H9 (cell line): Measurements from ENCODE around the gene PLIN4. TPM values are rescaled to one million over a fixed set of nuclear protein-coding genes. Genes with fewer than 3 reads are reported as not detected.
A peak's percentile ranks its signal among the peaks of the same experiment; 100 is the strongest.

ENCODE experiments used
- DNase-seq: peaks from one replicate; pipeline ENCODE4 v3.0.0-alpha.2; 2017
- H2AFZ ChIP-seq: one replicate; pipeline ENCODE4 v1.6.1; 2013; ENCODE audit warnings: mild to moderate bottlenecking, low read length, control low read depth, moderate library complexity
- H2AK5ac ChIP-seq: 2 replicates; pipeline ENCODE4 v1.6.1; 2013; ENCODE audit warnings: low read length, control low read depth, mixed read lengths; ENCODE audit not compliant: insufficient read length
- H2BK120ac ChIP-seq: one replicate; pipeline ENCODE4 v1.6.1; 2013; ENCODE audit warnings: low read depth, mild to moderate bottlenecking, low read length, control low read depth, inconsistent platforms; ENCODE audit not compliant: poor library complexity, severe bottlenecking
- H2BK12ac ChIP-seq: 2 replicates; pipeline ENCODE4 v1.6.1; 2013; ENCODE audit warnings: low read length, control low read depth, mixed read lengths, low read depth; ENCODE audit not compliant: insufficient read length
- H2BK15ac ChIP-seq: 2 replicates; pipeline ENCODE4 v1.6.1; 2013; ENCODE audit warnings: low read depth, low read length, control low read depth
- H2BK20ac ChIP-seq: one replicate; pipeline ENCODE4 v1.6.1; 2013; ENCODE audit warnings: low read depth, mild to moderate bottlenecking, low read length, control low read depth, inconsistent platforms; ENCODE audit not compliant: poor library complexity, severe bottlenecking
- H2BK5ac ChIP-seq: 2 replicates; pipeline ENCODE4 v1.6.1; 2013; ENCODE audit warnings: low read length, control low read depth, mixed read lengths; ENCODE audit not compliant: insufficient read length
- H3K14ac ChIP-seq: 2 replicates; pipeline ENCODE4 v1.6.1; 2013; ENCODE audit warnings: low read length, control low read depth; ENCODE audit not compliant: insufficient read depth
- H3K18ac ChIP-seq: 2 replicates; pipeline ENCODE4 v1.6.1; 2013; ENCODE audit warnings: low read depth, mild to moderate bottlenecking, mixed read lengths, low read length, control low read depth; ENCODE audit not compliant: insufficient read length
- H3K23ac ChIP-seq: 2 replicates; pipeline ENCODE4 v1.6.1; 2013; ENCODE audit warnings: low read length, control low read depth, mixed read lengths, low read depth; ENCODE audit not compliant: insufficient read length
- H3K23me2 ChIP-seq: 2 replicates; pipeline ENCODE4 v1.6.1; 2013; ENCODE audit warnings: low read depth, mild to moderate bottlenecking, mixed read lengths, low read length, control low read depth; ENCODE audit not compliant: insufficient read length, poor library complexity, severe bottlenecking
- H3K27ac ChIP-seq: 2 replicates; pipeline ENCODE4 v1.5.1; 2013; ENCODE audit warnings: low read length, control low read depth, mixed read lengths, low read depth; ENCODE audit not compliant: insufficient read length
- H3K27me3 ChIP-seq: 2 replicates; pipeline ENCODE4 v1.6.1; 2013; ENCODE audit warnings: low read length, control low read depth, inconsistent platforms; ENCODE audit not compliant: insufficient read depth
- H3K4ac ChIP-seq: 2 replicates; pipeline ENCODE4 v1.6.1; 2013; ENCODE audit warnings: low read depth, mild to moderate bottlenecking, control low read depth, inconsistent platforms, low read length, moderate library complexity
- H3K4me1 ChIP-seq: 2 replicates; pipeline ENCODE4 v1.6.1; 2013; ENCODE audit warnings: low read length, control low read depth, inconsistent platforms; ENCODE audit not compliant: insufficient read depth
- H3K4me2 ChIP-seq: 2 replicates; pipeline ENCODE4 v1.6.1; 2013; ENCODE audit warnings: low read length, control low read depth, mixed read lengths; ENCODE audit not compliant: insufficient read length, insufficient read depth
- H3K56ac ChIP-seq: 2 replicates; pipeline ENCODE4 v1.6.1; 2013; ENCODE audit warnings: low read depth, mild to moderate bottlenecking, mixed read lengths, low read length, control low read depth; ENCODE audit not compliant: insufficient read length
- H3K79me1 ChIP-seq: 2 replicates; pipeline ENCODE4 v1.6.1; 2013; ENCODE audit warnings: low read depth, mild to moderate bottlenecking, moderate library complexity, low read length, control low read depth, inconsistent platforms; ENCODE audit not compliant: insufficient read depth, poor library complexity, severe bottlenecking
- H3K79me2 ChIP-seq: 2 replicates; pipeline ENCODE4 v1.6.1; 2013; ENCODE audit warnings: low read length, control low read depth, inconsistent platforms; ENCODE audit not compliant: insufficient read depth
- H3K9ac ChIP-seq: 2 replicates; pipeline ENCODE4 v1.6.1; 2013; ENCODE audit warnings: low read length, control low read depth, mixed read lengths; ENCODE audit not compliant: insufficient read length; ENCODE audit errors: extremely low read depth
- H3K9me3 ChIP-seq: one replicate; pipeline ENCODE4 v1.6.1; 2013; ENCODE audit warnings: low read depth, low read length, inconsistent platforms; ENCODE audit not compliant: control insufficient read depth
- H3T11ph ChIP-seq: one replicate; pipeline ENCODE4 v1.6.1; 2013; ENCODE audit warnings: mild to moderate bottlenecking, low read length, control low read depth, inconsistent platforms
- H4K20me1 ChIP-seq: one replicate; pipeline ENCODE4 v1.6.1; 2013; ENCODE audit not compliant: control insufficient read depth, insufficient read length, insufficient read depth
- H4K5ac ChIP-seq: 2 replicates; pipeline ENCODE4 v1.6.1; 2013; ENCODE audit warnings: low read depth, mild to moderate bottlenecking, mixed read lengths, low read length, control low read depth; ENCODE audit not compliant: insufficient read length
- H4K8ac ChIP-seq: replicated peaks from 2 replicates; pipeline ENCODE4 v1.6.1; 2013; ENCODE audit warnings: low read length, control low read depth, mixed read lengths, low read depth; ENCODE audit not compliant: insufficient read length
- H4K91ac ChIP-seq: 2 replicates; pipeline ENCODE4 v1.6.1; 2013; ENCODE audit warnings: low read depth, mild to moderate bottlenecking, moderate library complexity, mixed read lengths, low read length, control low read depth; ENCODE audit not compliant: insufficient read length
- H3K27ac Mint-ChIP-seq, 3 experiments: 2 replicates in 2 of 3; 3 replicates in 1 of 3; pipeline ENCODE4 v1.8.0; 2020 to 2021; ENCODE audit warnings: mixed read lengths in 3 of 3, mild to moderate bottlenecking in 1 of 3, moderate library complexity in 1 of 3
- H3K27me3 Mint-ChIP-seq: 2 replicates; pipeline ENCODE4 v1.8.0; 2021; ENCODE audit warnings: low read depth, mild to moderate bottlenecking, moderate library complexity, mixed read lengths
- H3K36me3 Mint-ChIP-seq, 3 experiments: 2 replicates in 2 of 3; 3 replicates in 1 of 3; pipeline ENCODE4 v1.8.0; 2020 to 2021; ENCODE audit warnings: low read depth in 3 of 3, mixed read lengths in 3 of 3; ENCODE audit not compliant: insufficient read depth in 1 of 3
- H3K4me1 Mint-ChIP-seq, 2 experiments: 2 replicates each; pipeline ENCODE4 v1.8.0; 2020; ENCODE audit warnings: mixed read lengths in 2 of 2
- H3K4me3 Mint-ChIP-seq, 2 experiments: 2 replicates in 1 of 2; 3 replicates in 1 of 2; pipeline ENCODE4 v1.8.0; 2020 to 2021; ENCODE audit warnings: mild to moderate bottlenecking in 2 of 2, mixed read lengths in 2 of 2, moderate library complexity in 1 of 2
- H3K9me3 Mint-ChIP-seq, 2 experiments: 2 replicates in 1 of 2; 3 replicates in 1 of 2; pipeline ENCODE4 v1.8.0; 2020; ENCODE audit warnings: mild to moderate bottlenecking in 2 of 2, mixed read lengths in 2 of 2, moderate library complexity in 1 of 2
- WGBS: extraction: QIAGEN DNeasy Blood & Tissue Kit; methylation state at CpG from one replicate; pipeline ENCODE4 v1.1.7; 2013; ENCODE audit warnings: missing lambda C conversion rate, low lambda C conversion rate, mixed read lengths; ENCODE audit not compliant: insufficient read length; ENCODE audit errors: extremely low coverage; 5-methylcytosine and 5-hydroxymethylcytosine counted together
- total RNA-seq: library from RNA; stranded (reverse); gene quantifications from 2 replicates; pipeline ENCODE4 v1.2.1, GENCODE V29; 2021
- TF ChIP-seq, protein P1 (sequence below): fragments of 200-600 bp; sonication (generic); conservative IDR thresholded peaks from 3 replicates; pipeline ENCODE4 v1.8.0; 2021; ENCODE audit warnings: antibody characterized with exemption, mild to moderate bottlenecking

Gene PLIN4
- total RNA-seq, 1 experiment from 2014 or later = 1.1 TPM

DNA sequence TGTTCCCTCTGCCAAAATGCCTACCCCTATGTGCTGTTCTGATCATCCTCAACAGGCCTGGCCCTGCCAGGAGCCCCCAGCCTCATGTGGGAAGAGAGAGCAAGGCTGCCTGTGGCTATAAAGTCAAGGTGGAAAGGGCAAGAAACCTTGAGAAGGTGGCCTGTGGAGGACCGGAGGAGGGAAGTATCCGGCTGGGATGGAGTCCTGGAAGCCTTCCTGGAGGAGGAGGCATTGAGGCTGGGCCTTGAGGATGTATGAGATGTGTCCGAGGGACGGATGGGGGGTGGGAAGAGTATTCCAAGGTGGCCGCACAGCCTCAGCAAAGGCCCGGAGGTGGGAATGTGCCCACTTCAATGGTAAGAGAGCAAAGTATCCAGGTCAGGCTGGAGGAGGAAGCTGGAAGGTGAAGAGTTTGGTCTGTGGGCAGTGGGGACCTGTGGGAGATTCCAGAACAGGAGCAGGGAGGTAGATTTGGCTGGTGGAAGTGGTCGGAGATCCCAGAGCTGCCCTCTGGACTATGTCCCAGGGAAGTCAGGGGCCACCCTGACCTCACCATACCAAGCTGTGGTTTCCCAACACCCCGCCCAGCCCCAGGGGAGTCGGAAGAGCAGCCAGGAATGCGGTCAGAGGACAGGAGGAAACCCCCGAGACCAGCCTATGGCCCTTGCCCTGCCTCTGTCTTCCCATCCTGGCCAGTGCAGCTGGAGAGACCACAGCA is 3.0 kb upstream of the PLIN4 start:
- Histone ChIP-seq H4K20me1 (no peaks in the 10 kb centered on the region), H3K27ac (no peak overlapping the region), H3K4ac (no peak overlapping the region), H4K91ac (no peak overlapping the region), H2AK5ac (no peak overlapping the region), H2BK15ac (no peak overlapping the region), H3K9ac (no peak overlapping the region), H2AFZ (no peak overlapping the region), H2BK12ac (no peak overlapping the region), H3K56ac (no peak overlapping the region), H3K79me2 (no peaks in the 10 kb centered on the region), H3K18ac (no peak overlapping the region), H3K4me1 (no peaks in the 10 kb centered on the region), H3K79me1 (no peaks in the 10 kb centered on the region), H4K8ac (no peak overlapping the region), H3K14ac (no peak overlapping the region; the same call in 1 of the 2 replicates), H2BK120ac (no peak overlapping the region), H2BK5ac (no peak overlapping the region), H2BK20ac (no peak overlapping the region), H3T11ph (no peak overlapping the region), H3K23ac (no peak overlapping the region), H3K4me2 (no peak overlapping the region), H3K9me3 (no peaks in the 10 kb centered on the region), H3K23me2 (no peaks in the 10 kb centered on the region), H3K27me3 (no peaks in the 10 kb centered on the region), H4K5ac (no peak overlapping the region)
- H3K4me1 Mint-ChIP-seq = peaks cover 3 to 7% of the 10 kb centered on the region in 2 experiments; a peak in 3 of 4 replicates
- peaks cover 38% of the 10 kb centered on the region for H3K27me3 Mint-ChIP-seq
- H3K36me3 Mint-ChIP-seq = no peaks in the 10 kb centered on the region
- H3K9me3 Mint-ChIP-seq = peaks cover 0 to 2% of the 10 kb centered on the region in 2 experiments; a peak in 1 of 5 replicates
- H3K4me3 Mint-ChIP-seq = no peak overlapping the region
- TF ChIP-seq, protein P1, sequence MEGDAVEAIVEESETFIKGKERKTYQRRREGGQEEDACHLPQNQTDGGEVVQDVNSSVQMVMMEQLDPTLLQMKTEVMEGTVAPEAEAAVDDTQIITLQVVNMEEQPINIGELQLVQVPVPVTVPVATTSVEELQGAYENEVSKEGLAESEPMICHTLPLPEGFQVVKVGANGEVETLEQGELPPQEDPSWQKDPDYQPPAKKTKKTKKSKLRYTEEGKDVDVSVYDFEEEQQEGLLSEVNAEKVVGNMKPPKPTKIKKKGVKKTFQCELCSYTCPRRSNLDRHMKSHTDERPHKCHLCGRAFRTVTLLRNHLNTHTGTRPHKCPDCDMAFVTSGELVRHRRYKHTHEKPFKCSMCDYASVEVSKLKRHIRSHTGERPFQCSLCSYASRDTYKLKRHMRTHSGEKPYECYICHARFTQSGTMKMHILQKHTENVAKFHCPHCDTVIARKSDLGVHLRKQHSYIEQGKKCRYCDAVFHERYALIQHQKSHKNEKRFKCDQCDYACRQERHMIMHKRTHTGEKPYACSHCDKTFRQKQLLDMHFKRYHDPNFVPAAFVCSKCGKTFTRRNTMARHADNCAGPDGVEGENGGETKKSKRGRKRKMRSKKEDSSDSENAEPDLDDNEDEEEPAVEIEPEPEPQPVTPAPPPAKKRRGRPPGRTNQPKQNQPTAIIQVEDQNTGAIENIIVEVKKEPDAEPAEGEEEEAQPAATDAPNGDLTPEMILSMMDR = no peak
- DNase-seq = no peak
- peak overlapping the region in 1 of 3 experiments; percentile 42; a peak in 1 of 7 replicates for H3K27ac Mint-ChIP-seq
- WGBS = no CpG with 5 or more reads among the region's 11 CpGs
